Stimulated activated naive CD8-positive, alpha-beta T cell treated with anti-CD3 and anti-CD28 coated beads, Interleukin-15, amount 100 ng/mL, for 72 hours (primary cell): Measurements from ENCODE around the gene ZFP36.

ENCODE experiments used
- ATAC-seq: fragments of 150-1000 bp; cut with Tn5 transposase; 2 replicates; pipeline ENCODE4 v1.10.0; 2021; ENCODE audit warnings: mild to moderate bottlenecking, moderate library complexity
- DNase-seq, 2 donors: peaks; one replicate each; pipeline ENCODE4 v3.0.0; 2021 to 2022
- H3K27ac Mint-ChIP-seq, 2 donors: one replicate each; pipeline ENCODE4 v1.8.0; 2022; ENCODE audit warnings: mild to moderate bottlenecking in 2 of 2, mixed read lengths in 2 of 2, moderate library complexity in 2 of 2
- H3K27me3 Mint-ChIP-seq: one replicate; pipeline ENCODE4 v1.8.0; 2022; ENCODE audit warnings: mixed read lengths
- H3K4me1 Mint-ChIP-seq: one replicate; pipeline ENCODE4 v1.8.0; 2022; ENCODE audit warnings: mild to moderate bottlenecking, mixed read lengths
- H3K4me3 Mint-ChIP-seq, 2 donors: one replicate each; pipeline ENCODE4 v1.8.0; 2022; ENCODE audit warnings: mild to moderate bottlenecking in 2 of 2, mixed read lengths in 2 of 2, moderate library complexity in 1 of 2
- H3K9me3 Mint-ChIP-seq, 2 donors: one replicate each; pipeline ENCODE4 v1.8.0; 2022; ENCODE audit warnings: mixed read lengths in 2 of 2

Gene ZFP36

GRCh38 chr19:39420769-39421168, 14.1 kb downstream of the ZFP36 start:
- no peak overlapping the region for H3K27ac Mint-ChIP-seq
- H3K27me3 Mint-ChIP-seq, result no peaks in the 10 kb centered on the region
- DNase-seq (no peak), ATAC-seq (no peak)
- no peaks in the 10 kb centered on the region for H3K9me3 Mint-ChIP-seq
- H3K4me1 Mint-ChIP-seq, result no peaks in the 10 kb centered on the region
- H3K4me3 Mint-ChIP-seq, result no peak overlapping the region

DNA sequence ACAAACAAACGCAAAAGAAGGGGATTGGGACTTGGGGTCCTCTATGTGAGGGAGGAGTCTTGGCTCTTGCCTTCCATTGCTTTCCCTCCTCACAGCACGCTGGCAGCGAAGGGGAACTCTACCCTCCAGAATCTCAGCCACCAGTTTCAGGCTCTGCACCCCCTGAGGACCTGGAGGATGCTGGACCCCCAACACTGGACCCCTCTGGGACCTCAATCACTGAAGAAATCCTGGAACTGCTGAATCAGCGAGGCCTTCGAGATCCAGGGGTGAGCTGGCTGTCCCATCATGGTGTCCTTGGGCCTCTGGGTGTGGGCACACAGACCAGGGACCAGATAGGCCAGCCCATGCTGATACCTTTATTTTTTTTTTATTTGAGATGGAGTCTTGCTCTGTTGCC, 15.4 kb downstream of the ZFP36 start:
- no peak for ATAC-seq
- Mint-ChIP-seq H3K27ac (no peak overlapping the region), H3K4me1 (no peaks in the 10 kb centered on the region), H3K4me3 (no peak overlapping the region), H3K9me3 (no peaks in the 10 kb centered on the region), H3K27me3 (no peaks in the 10 kb centered on the region)
- DNase-seq, result no peak

DNA sequence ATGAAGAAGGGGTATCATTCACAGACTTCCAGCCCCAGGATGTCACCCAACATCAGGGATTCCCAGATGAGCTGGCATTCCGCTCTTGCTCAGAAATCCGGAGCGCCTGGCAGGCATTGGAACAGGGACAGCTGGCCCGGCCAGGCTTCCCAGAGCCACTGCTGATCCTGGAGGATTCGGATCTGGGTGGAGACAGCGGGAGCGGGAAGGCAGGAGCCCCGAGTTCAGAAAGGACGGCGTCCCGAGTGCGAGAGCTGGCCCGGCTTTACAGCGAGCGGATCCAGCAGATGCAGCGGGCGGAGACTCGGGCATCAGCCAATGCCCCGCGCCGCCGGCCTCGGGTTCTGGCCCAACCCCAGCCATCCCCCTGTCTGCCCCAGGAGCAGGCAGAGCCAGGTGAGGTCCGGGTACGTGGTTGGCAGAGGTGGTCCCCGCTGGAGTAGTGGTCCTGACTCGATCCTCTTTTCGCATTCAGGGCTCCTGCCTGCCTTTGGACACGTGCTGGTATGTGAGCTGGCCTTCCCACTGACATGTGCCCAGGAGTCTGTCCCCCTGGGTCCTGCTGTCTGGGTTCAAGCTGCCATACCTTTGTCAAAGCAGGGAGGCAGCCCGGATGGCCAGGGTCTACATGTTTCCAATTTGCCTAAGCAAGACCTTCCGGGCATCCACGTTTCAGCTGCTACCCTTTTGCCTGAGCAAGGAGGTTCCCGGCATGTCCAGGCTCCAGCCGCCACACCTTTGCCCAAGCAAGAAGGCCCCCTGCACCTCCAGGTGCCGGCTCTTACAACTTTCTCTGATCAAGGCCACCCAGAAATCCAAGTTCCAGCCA, 16.8 kb downstream of the ZFP36 start:
- H3K4me3 Mint-ChIP-seq, result no peak overlapping the region
- ATAC-seq, result no peak
- no peaks in the 10 kb centered on the region for H3K9me3 Mint-ChIP-seq
- H3K27me3 Mint-ChIP-seq, result no peaks in the 10 kb centered on the region
- no peak overlapping the region for H3K27ac Mint-ChIP-seq
- DNase-seq, result no peak
- no peaks in the 10 kb centered on the region for H3K4me1 Mint-ChIP-seq

DNA sequence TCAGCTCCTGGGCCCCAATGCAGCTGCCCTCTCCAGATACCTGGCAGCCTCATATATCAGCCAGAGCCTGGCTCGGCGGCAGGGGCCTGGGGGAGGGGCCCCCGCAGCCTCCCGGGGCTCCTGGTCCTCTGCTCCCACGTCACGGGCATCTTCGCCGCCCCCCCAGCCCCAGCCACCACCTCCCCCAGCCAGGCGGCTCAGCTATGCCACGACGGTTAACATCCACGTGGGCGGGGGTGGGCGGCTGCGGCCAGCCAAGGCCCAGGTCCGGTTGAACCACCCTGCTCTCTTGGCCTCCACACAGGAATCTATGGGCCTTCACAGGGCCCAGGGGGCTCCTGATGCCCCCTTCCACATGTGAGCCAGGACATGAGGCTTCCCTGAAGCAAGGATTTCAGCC, 18.3 kb downstream of the ZFP36 start:
- Mint-ChIP-seq H3K9me3 (no peaks in the 10 kb centered on the region), H3K27ac (no peak overlapping the region), H3K27me3 (no peaks in the 10 kb centered on the region), H3K4me1 (no peaks in the 10 kb centered on the region), H3K4me3 (no peak overlapping the region)
- DNase-seq (no peak), ATAC-seq (peak; percentile 13)

DNA sequence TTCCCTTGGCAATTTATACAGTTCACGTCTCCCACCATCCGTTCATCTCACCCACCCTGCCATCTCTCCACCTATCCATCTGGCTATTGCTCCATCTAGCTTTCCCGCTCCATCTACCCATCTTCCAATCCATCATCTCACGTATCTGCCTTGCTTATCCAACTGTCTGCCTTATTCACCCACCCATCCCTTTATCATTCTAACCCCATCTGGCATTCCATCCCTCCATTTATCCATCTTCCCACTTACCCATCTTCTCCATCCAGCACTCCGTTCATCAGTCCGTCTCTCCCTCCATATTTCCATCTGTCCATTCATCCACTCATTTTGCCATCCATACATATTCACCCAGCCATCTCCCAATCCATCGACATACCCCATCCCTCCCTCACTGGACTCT, 19.1 kb downstream of the ZFP36 start:
- Mint-ChIP-seq H3K27me3 (no peaks in the 10 kb centered on the region), H3K9me3 (no peaks in the 10 kb centered on the region), H3K4me3 (no peak overlapping the region), H3K27ac (no peak overlapping the region), H3K4me1 (peaks cover 6% of the 10 kb centered on the region)
- DNase-seq (no peak), ATAC-seq (no peak)

GRCh38 chr19:39426170-39426569, 19.5 kb downstream of the ZFP36 start:
- Mint-ChIP-seq H3K27ac (peak overlapping the region in 1 of 2 donors; percentile 2), H3K4me3 (no peak overlapping the region)

GRCh38 chr19:39427707-39428106, 21.1 kb downstream of the ZFP36 start:
- Mint-ChIP-seq H3K4me3 (no peak overlapping the region), H3K27ac (no peak overlapping the region), H3K4me1 (peaks cover 19% of the 10 kb centered on the region), H3K9me3 (no peaks in the 10 kb centered on the region), H3K27me3 (no peaks in the 10 kb centered on the region)
- ATAC-seq (no peak), DNase-seq (no peak)

More at GRCh38 chr19:39426170-39426569, 19.5 kb downstream of the ZFP36 start:
- Mint-ChIP-seq H3K4me1 (peaks cover 11% of the 10 kb centered on the region), H3K9me3 (no peaks in the 10 kb centered on the region), H3K27me3 (no peaks in the 10 kb centered on the region)
- ATAC-seq (no peak), DNase-seq (no peak)

DNA sequence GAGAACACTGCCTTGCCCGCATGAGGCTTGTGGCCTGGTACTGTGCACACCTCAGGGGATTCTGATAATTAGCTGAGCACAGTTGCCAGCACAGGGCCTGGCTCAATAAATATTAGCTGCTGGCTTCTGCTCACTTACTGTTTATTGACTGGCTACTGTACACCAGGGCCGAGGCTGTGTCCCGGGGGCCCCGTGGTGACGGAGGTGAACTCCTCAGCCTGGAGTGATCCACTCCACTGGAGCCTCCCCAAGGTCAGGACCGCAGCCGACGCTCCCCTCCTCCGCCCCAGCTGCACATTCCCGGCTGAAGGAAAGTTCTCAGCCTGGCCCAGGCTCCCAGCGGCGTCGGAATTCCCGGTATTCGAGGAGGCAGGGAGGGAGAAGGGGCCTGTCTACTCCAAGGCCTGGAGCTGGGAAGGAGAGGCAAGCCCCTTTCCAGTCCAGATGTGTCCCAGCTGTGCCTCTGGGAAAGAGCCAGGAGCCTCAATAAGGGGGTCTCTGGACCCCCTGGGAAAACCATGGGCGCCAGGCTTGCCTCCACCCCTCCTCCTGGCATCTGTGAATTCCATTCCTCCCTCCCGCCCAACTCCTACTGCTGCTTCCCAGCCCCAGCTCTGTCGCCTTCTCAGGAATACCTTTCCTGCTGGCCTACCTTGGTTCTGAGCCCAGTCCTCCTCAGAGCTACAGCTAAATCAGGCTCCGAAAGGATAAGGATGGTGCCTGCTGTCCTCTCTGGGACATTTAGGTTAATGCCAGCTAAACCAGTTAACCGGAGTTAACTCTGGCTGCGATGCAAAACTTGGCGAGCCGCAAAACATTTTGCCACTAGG, 21.9 kb downstream of the ZFP36 start:
- Mint-ChIP-seq H3K4me1 (peaks cover 27% of the 10 kb centered on the region), H3K27me3 (no peaks in the 10 kb centered on the region), H3K9me3 (no peaks in the 10 kb centered on the region), H3K27ac (peak overlapping the region in 1 of 2 donors; percentile 27), H3K4me3 (no peak overlapping the region)
- ATAC-seq, result no peak
- no peak for DNase-seq

DNA sequence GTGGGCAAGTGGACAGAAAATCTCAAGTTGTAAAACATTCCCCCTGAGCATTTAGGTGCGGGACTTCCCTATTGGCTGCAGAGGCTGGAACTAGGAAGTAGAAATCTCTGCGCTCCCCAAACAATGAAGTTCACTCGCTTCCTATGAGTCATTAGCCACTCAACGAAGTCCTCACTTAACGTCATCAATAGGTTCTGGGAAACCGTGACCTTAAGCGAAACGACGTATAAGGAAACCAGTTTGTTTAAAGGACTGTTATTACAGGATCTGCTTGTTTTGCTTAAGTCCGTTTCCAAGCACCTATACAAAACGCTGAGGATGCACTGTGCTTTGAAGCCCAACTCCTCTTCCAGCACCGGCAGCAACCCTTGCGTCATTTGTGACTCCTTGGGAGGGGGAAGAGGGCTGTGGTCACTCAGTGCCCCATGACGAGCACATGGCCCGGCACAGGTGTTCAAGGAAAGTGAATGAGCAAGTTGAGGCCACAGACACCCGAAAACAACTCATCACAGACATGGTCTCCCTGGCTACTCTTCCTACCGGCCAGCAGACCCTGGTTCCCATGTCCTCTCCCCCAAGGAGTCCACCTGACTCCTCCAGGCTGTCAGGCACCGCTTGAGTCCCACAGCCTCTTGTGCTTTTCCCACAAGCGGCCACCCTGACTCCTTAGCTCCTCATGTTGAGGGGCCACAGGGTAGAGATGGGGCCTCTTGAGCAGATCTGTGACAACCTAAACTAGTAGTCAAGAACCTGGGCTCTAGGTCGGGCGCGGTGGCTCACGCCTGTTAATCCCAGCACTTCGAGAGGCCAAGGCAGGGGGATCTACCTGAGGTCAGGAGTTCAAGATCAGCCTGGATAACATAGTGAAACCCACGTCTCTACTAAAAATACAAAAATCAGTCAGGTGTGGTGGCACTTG, 24.3 kb downstream of the ZFP36 start:
- ATAC-seq (peak; percentile 73), DNase-seq (peak in 1 of 2 donors; percentile 45)
- Mint-ChIP-seq H3K4me3 (peak overlapping the region; percentile 12 to 26), H3K9me3 (no peaks in the 10 kb centered on the region), H3K27ac (peak overlapping the region; percentile 34 to 85), H3K4me1 (peaks cover 48% of the 10 kb centered on the region), H3K27me3 (no peaks in the 10 kb centered on the region)

- peak overlapping the region in 1 of 2 donors; percentile 13 for H3K4me3 Mint-ChIP-seq
- no peaks in the 10 kb centered on the region for H3K9me3 Mint-ChIP-seq
- H3K4me1 Mint-ChIP-seq, result peaks cover 65% of the 10 kb centered on the region
- no peak for ATAC-seq
- H3K27me3 Mint-ChIP-seq, result no peaks in the 10 kb centered on the region
- no peak overlapping the region for H3K27ac Mint-ChIP-seq
- DNase-seq, result no peak
Measured at GRCh38 chr19:39432677-39433025, 26.0 kb downstream of the ZFP36 start.

- peaks cover 66% of the 10 kb centered on the region for H3K4me1 Mint-ChIP-seq
- ATAC-seq, result no peak
Measured at GRCh38 chr19:39433480-39434079, 26.9 kb downstream of the ZFP36 start.

DNA sequence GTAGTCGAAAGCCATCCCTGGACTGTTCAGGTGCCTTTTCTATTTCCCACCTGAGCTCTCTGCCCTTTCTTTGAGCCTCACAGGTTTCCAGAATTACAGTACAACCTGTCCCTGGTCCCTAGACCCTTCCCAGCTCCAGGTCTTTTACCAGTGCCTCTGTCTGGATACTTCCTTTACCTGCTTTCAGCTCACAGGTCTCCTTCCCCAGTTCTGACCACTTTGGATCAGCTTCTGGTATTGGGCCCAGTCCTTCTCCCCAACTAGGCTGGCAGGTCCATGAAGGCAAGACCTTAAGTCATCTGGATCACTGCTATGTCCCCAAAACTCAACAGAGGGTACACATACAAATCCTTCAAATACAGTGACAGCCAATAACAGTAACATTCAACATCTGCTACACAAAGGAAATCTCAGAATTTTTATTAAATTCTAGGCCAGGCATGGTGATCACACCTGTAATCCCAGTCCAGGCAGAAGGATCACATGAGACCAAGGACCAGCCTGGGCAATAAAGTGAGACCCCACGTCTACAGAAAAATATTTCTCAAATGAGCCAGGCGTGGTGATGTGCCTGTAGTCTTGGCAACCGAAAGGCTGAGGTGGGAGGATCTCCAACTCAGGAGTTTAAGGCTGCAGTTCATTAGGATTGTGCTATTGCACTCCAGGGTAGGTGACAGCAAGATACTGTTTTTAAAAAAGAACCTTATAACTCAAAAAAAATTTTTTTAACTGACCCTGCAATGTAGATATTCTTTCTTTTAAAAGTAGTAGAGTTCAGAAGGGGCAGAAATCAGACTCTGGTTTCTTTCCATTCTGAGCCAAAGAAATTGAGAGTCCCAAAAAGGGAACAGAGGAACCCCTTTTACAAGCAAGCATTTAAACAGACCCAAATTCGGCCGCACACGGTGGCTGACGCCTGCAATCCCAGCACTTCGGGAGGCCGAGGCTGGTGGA, 27.8 kb downstream of the ZFP36 start:
- peaks cover 66% of the 10 kb centered on the region for H3K4me1 Mint-ChIP-seq
- H3K27me3 Mint-ChIP-seq, result no peaks in the 10 kb centered on the region
- no peaks in the 10 kb centered on the region for H3K9me3 Mint-ChIP-seq
- ATAC-seq (no peak), DNase-seq (no peak)
- H3K27ac Mint-ChIP-seq, result peak overlapping the region; percentile 86 to 100
- H3K4me3 Mint-ChIP-seq, result peak overlapping the region; percentile 98 to 99

More at GRCh38 chr19:39433480-39434079, 26.9 kb downstream of the ZFP36 start:
- DNase-seq, result no peak
- Mint-ChIP-seq H3K27me3 (no peaks in the 10 kb centered on the region), H3K9me3 (no peaks in the 10 kb centered on the region), H3K4me3 (peak overlapping the region; percentile 39 to 98), H3K27ac (peak overlapping the region; percentile 63 to 86)

- peak; percentile 99 for DNase-seq
- Mint-ChIP-seq H3K4me1 (peaks cover 60% of the 10 kb centered on the region), H3K4me3 (peak within 1 kb of the TSS; percentile 98 to 99), H3K27ac (peak within 1 kb of the TSS; percentile 99 to 100), H3K9me3 (no peaks in the 10 kb centered on the region), H3K27me3 (no peaks in the 10 kb centered on the region)
- peak; percentile 94 for ATAC-seq
Measured at GRCh38 chr19:39435499-39436349, 29.1 kb downstream of the ZFP36 start, which contains the start of gene RPS16. Gene RPS16, minus strand, starts transcription at chr19:39435949. Its CDS starts 54 bp downstream, at chr19:39435895.
